ENCODE measurements around the gene OPCML.

OPCML gene

DNA sequence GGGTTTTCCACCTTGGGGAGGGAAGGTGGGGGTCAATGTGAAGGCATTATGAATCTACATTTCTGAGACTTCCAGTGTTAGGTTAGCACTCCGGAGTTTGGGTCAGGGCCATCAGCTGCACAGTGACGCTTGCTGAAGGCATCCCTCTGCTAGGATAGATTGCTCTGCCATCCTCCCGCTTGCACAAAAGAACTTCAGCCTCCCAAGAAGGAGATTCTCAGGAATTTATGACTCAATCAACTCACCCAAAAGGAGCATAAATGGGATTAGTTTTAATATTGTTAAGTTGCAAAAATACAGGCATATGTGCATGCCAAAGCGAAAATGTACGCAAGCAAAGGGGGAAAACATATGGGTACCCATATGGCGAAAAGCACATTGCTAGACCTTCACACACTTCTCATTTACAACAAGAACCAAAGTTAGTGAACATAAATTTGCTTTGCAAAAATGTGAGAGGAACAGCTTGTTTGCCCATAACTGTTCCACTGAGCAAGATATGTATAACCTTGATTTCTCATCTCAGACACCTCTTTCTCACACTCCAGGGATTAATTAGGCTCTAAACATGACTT is 1013.0 kb downstream of the OPCML start:
- DNase-seq = no peak

DNA sequence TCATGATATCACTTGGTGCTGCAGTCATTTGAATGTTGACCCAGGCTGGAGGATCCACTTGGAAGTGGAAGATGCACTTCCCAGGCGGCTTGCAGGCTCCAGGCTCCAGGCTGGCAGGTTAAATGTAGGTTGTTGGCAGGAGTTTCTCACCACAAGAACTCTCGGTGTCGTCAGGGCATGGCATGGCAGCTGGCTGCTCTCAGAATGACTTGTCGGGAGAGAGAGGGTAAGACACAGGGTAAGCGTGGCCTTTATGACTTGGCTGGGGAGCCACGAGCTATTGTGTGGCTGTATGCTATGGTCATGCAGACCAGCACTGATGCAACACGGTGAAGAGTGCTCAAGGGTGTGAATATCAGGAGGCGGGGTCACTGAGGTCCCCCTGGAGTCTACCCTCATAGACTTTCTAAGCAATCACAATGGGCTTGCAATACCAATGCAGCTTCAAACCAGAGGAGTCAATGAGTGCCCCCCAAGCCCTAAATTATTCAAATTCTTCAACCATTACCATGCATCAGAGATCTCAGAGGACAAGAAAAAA is 1027.7 kb downstream of the OPCML start:
- DNase-seq = no peak

DNA sequence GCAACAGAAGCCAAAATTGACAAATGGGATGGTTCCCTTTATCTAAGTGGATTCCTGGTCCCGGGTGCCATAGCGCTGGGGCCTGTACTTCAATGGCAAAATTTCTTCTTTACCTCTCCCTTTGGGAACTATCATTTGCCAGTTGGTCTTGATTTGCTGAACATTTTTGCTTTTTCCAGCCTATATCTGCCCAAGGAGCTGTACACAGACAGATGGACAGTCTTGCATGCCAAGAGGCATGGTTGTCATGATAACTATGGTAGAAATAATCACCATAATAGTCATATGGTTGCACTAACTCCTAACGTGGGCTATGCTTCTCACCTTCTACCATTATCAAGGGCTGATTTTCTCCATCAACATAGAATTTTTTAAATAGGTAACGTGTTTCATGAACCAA is 1030.9 kb downstream of the OPCML start:
- DNase-seq = no peak

GRCh38 chr11:132499661-132500060 is 1032.6 kb downstream of the OPCML start:
- DNase-seq = no peak

GRCh38 chr11:132496341-132496740 is 1036.0 kb downstream of the OPCML start:
- DNase-seq = no peak

- no peak for DNase-seq
These were observed 1038.5 kb downstream of the OPCML start for GRCh38 chr11:132493801-132494200.

GRCh38 chr11:132490978-132491377 is 1041.3 kb downstream of the OPCML start:
- no peak for DNase-seq

DNA sequence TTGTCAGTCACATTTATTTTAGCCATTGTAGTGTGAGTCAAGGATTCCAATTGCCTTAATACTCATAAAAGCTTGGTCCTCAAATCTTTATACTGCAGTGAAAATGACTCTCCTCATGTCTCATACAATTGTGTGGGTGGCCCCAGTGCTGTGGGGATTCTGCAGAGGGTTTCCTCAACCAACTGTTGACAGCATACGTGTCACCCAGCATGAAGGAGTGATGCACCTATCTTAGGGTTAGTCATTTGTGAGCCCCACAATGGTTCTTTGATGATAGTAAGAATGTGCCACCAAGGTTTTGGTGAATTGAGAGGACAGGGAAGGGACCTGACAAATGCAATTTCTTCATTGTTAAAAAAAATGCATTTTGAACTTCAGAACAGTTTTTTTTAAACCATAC is 1046.2 kb downstream of the OPCML start:
- DNase-seq = no peak

GRCh38 chr11:132475026-132475425 is 1057.3 kb downstream of the OPCML start:
- DNase-seq = no peak

- no peak for DNase-seq
These were observed 1059.7 kb downstream of the OPCML start for GRCh38 chr11:132472411-132473172.

GRCh38 chr11:132471466-132471865 is 1060.8 kb downstream of the OPCML start:
- no peak for DNase-seq

GRCh38 chr11:132466983-132467382 is 1065.3 kb downstream of the OPCML start:
- no peak for DNase-seq

GRCh38 chr11:132464939-132465338 is 1067.4 kb downstream of the OPCML start:
- DNase-seq = no peak

DNA sequence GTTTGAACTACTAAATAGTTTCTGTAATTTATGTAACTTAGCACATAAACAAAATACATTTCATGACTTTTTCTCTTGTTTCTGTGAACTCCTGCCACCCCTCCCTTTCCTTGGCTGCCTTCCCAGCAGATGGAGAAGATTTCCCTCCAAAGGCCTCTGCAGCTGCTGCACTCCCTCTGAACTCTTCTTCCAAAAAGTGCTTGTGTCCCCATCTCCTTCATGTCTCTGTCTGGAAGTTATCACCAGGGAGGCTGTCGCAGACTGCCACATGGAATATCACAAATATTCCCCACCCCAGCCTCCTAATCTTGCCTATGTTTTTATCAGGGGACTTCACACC is 1068.3 kb downstream of the OPCML start:
- no peak for DNase-seq

- DNase-seq = no peak
These were observed 1068.9 kb downstream of the OPCML start for GRCh38 chr11:132463295-132464002.

DNA sequence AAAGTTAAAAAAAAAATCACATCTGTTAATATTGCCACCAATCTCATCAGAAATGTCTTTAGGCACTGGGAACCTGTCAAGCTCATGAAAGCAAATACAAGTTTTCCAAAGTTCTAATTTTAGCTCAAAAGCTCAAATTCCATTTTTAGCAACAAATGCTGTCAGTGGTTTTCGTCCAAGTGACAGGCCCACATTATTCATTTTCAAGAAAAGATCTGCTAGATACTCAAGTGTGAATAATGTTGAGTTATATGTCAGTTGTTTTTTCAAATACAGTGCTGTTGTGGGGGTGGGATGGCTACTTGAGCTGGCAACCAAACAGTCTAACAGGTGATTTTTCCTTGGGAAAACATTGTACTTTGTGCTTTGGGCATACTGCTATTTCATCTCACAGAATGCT is 1072.6 kb downstream of the OPCML start:
- DNase-seq = no peak

DNA sequence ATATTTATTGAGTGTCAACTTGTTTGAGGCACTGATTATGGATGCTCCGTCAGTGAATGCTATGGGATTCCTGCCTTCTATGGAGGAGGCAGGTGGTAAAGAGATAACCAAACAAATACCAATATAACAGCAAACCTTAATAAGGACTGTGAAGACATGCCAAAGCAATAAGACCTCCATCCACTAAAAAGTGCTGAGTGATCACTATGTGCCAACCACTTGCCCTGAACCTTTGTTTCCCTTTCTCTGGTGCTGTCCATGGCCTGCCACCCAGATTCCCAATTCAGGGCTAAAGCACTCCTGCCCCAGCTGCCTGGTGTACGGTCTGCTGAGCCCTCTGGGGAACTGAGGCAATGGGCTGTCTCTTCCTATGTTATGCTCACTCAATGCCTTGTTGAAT is 1074.9 kb downstream of the OPCML start:
- DNase-seq = no peak

- no peak for DNase-seq
These were observed 1075.5 kb downstream of the OPCML start for GRCh38 chr11:132456751-132457328.

DNA sequence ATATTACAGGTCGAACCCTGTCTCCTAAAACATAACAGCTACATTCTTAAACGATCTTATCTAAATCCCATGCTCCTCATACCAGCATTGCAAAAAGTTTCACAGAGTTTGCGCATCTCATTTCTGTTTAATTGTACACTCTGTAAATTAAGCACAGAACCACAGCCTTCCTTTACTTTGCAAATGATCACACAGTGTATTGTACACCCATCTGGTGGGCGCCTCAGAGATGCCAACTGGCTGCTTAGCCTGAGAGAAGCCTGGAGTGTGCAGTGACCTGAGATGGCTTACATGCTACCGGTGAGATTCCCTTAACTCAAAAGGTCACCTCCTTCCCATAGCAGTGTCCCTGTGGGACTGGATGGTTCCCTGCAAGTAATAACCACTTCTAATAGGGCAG is 1077.3 kb downstream of the OPCML start:
- no peak for DNase-seq

DNA sequence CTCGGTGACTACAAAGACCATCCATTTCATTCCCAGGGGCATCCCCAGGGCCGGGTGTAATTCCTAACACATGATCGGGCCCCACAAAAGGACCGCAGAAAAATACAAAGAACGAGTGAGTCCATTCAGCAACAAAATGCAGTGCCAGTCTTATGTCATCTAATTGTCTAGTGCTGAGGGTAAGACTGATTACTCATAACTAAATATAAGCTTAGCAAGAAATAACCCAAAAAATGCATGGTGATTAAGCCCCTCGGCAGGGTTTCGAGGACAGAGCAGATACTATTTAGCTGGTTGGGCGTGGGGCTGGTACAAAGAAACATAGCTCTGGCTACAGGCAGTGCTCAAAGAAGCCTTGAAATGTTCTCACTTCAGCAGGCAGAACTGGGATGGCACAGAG is 1078.9 kb downstream of the OPCML start:
- no peak for DNase-seq

GRCh38 chr11:132452616-132453015 is 1079.7 kb downstream of the OPCML start:
- DNase-seq = no peak

DNA sequence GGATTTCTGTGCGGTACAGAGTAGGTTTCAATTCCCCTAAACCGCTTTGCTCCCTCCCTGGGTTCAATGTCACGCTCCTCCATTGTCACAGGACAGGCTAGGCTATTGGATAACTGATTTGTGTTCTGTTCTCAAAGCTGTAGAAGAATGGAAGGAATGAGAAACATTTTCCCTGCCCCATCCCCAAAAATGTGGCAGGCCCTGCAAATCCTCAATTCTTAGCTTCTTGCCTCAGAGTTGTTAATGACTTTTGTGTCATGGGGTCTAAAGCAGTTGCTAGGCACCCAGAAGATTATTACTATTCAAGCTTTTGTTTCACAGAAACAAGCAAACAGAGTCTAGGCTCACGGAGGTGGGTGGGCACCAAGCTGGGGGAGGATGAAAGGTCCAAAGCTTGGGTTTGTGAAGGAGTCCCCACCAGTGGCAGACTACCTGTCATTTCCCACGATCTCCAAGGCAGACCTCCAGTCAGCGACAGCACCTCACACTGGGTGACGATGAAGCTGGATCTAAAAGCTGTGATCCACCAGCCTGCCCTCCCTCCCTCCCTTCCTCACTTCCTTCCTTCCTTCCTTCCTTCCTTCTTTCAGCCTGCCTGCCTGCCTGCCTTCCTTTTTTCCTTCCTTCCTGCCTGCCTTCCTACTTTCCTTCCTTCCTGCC is 1080.2 kb downstream of the OPCML start:
- DNase-seq = no peak

GRCh38 chr11:132450631-132451030 is 1081.7 kb downstream of the OPCML start:
- no peak for DNase-seq
